Stimulated activated CD8-positive, alpha-beta memory T cell treated with anti-CD3 and anti-CD28 coated beads, Interleukin-15, amount 100 ng/mL, for 4 hours (primary cell): ENCODE measurements around the gene PTPRG.
"Not testable (repeated sequence)": the region's sequence is repeated elsewhere in the genome, so short reads cannot be mapped to it uniquely, and the experiment has no call there.

ENCODE experiments used
- DNase-seq, 2 donors: peaks; one replicate each; pipeline ENCODE4 v3.0.0-alpha.2; 2020; ENCODE audit warnings: low read depth in 2 of 2

The PTPRG gene

DNA sequence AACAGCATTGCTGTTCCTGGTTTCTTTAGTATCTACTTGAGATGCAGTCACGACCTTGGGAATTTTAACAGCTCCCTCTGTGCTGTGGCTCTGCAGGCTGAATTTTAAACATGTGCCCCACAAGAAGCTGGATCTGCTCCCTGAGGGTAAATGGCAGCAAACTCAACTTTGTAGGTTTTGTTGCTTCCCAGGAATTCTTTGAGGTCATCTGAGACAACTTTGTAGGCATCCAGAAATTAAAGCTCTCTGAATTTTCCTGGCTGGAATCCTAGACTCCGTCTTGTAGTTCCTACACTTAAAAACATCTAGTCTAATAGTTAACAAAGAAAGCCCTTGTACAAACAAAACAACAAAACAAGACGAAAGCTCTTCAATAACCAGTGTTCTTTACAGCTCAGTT is 445.7 kb downstream of the PTPRG start:
- DNase-seq = no peak

- DNase-seq = no peak
Measured at GRCh38 chr3:62010989-62011388, 449.6 kb downstream of the PTPRG start.

- no peak for DNase-seq
Measured at GRCh38 chr3:62011666-62012065, 450.3 kb downstream of the PTPRG start.

DNA sequence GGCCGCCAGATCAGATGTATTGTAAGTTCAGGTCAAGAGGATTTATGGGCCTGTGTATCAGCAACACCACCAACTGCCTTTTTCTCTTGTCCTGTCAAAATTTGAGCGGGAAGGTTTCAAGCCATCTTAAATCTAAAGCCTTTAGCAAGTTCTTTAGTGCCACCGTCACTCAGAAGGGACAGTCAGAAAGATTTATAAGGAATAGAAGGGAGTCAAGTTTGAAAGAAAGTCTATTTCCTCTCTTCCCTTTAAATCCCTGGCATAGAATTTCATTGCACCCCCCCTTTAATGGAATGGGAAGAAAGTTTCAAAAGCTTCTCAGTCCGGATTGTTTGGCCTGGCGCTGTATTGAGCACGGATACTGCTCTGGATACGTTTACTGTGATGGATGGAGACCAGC is 452.6 kb downstream of the PTPRG start:
- no peak for DNase-seq

- no peak for DNase-seq
Measured at GRCh38 chr3:62015111-62015510, 453.7 kb downstream of the PTPRG start.

DNA sequence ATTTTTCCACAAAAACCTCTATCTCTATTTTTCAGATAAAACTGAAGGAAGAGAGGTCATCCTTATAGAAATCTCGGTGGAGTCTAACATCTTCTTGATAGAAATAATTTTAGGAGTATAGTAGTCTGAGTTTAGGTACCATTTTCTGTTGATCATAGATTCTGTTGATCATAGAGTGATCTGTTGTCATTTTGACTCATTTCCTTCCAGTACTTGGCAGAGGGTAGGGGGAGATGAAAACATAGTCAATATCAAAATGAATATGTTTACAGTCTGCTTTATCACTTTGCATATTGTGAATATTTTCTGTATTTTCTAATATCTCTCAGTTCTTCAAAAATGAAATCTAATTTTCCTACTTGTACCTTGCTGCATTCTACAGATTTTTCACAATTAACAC is 458.5 kb downstream of the PTPRG start:
- no peak for DNase-seq

- DNase-seq = no peak
Measured at GRCh38 chr3:62020706-62021105, 459.3 kb downstream of the PTPRG start.

- DNase-seq = no peak
Measured at GRCh38 chr3:62022312-62022711, 460.9 kb downstream of the PTPRG start.

- no peak for DNase-seq
Measured at GRCh38 chr3:62024882-62025281, 463.5 kb downstream of the PTPRG start.

- DNase-seq = no peak
Measured at GRCh38 chr3:62025913-62026312, 464.5 kb downstream of the PTPRG start.

GRCh38 chr3:62027241-62027640 is 465.9 kb downstream of the PTPRG start:
- DNase-seq = no peak

- DNase-seq = no peak
Measured at GRCh38 chr3:62027796-62028195, 466.4 kb downstream of the PTPRG start.

GRCh38 chr3:62028236-62028635 is 466.9 kb downstream of the PTPRG start:
- DNase-seq = no peak

DNA sequence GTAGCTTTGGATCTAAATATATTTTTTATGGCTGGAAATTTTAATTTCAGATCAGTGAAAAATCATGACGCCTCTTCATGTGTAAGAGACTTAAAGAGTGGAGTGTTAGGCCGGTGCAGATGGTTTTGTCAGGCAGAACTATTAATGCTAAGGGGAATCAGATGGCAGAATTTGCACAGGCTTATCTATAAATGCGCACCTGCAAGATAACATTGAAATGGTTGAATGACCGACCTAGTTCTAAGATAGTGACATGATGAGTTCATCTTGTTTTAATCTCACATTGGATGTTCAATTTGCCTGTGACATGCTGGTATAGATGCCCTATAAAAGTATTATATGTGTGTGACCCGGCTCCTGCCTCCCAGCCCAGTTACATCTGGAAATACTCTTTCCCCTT is 471.4 kb downstream of the PTPRG start:
- no peak for DNase-seq

DNA sequence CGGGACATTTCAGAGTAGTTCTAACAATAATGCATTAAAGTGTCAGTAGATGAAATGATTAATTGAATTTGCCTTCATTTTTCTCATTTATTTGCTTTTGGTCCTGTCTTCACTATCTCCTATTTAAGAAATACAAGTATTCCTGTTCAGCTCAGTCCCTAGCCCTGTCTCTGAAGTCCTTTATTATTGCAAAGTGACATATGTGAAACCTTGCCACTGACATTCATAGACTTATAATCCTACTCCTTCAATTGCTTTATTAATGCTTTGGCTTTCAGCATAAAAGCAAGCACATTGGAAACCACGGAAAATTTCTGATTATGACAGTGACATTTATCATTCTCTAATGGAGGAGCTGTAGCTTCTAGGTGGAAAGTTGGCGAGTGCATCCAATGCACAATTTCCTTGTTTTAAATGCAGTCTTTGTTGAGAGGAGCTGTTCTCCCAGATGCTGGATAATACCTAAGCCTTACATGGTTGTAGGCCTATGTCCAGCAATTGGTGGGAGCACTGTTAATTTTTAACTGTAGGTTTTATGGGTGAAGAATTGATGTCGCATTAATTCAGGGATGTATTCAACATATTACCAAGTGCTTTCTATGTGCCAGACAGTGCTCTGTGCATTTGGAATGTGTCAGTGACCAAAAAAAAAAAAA is 474.2 kb downstream of the PTPRG start:
- DNase-seq = no peak

DNA sequence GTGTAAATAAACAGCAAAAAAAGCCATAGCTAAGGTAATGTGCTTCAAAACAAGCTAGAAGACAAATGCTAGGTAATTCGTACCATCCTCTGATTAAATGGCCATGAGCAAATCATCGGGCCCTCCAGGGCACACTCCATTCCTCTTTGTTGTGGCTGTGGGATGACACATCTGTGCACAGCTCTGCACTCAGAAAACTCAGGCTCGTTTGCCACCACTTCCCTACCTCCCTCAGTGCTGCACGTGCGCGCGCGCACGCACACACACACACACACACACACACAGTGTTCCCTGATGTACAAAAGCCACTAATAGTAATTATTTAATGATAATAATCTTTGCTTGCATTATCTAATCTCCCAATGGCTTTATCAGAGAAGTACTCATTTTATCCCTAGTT is 475.4 kb downstream of the PTPRG start:
- DNase-seq = no peak

- not testable (repeated sequence) for DNase-seq
Measured at GRCh38 chr3:62038798-62039197, 477.4 kb downstream of the PTPRG start.

DNA sequence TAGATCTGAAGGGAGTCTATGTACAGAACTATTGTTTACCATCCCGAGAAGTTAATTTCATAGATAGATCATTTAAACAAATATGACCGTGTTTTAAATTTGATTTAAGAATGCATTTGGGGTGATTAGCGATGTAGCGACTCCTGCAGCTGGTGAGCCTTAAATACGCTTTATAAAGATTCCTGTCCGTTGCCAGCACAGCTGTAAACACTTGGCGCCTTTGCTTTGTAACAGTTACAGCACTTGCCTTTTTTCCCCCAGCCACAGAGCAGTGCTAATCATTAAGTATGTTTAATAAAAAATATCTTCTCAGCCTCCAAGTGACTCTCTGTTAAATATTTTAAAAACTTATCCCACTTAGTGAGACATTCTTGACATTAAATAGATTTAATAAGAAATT is 478.2 kb downstream of the PTPRG start:
- no peak for DNase-seq

- no peak for DNase-seq
Measured at GRCh38 chr3:62041681-62042080, 480.3 kb downstream of the PTPRG start.

DNA sequence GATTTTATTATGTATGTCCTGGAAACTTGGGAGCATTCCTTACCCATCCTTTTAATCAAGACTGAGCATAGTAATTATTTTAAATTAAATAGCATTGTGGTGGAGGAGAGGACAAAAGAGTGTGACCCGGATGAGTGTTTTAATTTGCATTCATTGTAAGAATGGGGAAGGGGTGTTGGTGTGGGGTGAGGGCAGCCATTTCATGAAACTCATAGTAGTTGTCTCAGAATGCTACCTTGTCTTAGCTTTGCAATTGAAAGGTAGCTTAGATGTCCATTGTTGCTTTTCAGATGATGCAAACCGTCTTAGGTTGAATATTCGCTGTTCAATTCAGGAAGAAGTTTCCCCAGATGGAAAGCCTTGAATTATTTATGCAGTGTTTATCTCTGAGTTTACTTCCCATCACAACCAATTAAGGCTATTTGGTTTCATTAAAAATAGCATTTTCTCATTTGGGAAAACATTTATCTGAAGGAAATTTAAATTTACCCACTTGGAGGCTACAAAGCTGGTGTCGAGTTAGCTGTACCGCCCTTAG is 483.6 kb downstream of the PTPRG start:
- DNase-seq = no peak

DNA sequence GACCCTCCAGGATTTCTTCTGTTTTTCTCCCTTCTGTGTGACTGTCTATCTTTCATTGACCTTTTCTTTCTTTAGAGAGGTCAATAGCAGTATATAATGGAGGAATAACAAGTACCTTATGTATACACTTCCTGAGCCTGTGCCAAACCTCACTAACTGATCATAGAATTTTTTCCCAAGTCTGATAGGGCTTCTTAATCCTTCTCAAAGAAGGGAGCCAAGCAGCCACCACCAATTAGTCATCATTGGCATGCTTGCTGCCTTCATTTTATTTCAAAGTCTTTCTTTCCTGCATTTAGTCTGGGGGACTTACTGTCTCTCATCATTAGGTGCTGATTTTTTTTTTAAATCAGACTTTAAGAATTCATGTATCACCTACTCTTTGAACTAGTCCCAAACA is 485.0 kb downstream of the PTPRG start:
- no peak for DNase-seq

- no peak for DNase-seq
Measured at GRCh38 chr3:62048577-62048976, 487.2 kb downstream of the PTPRG start.

DNA sequence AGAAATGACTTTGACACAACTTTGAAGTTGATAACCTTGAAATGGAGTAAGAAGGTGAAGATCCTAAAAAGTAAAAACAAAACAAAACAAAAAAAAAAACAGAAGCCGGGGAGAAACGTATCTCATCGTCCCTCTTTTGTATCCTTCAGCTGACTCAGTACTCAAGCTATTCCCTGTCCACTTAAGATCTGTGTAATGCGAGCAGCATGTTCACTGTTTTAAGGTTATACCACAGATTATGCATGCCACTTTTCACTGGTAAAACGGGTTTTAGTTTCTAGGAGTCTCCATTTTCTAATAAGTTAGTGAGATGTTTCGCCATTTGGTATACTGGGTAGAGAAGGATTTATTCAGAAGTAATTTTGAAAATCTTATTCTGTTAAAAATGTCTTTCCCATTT is 487.7 kb downstream of the PTPRG start:
- no peak for DNase-seq

DNA sequence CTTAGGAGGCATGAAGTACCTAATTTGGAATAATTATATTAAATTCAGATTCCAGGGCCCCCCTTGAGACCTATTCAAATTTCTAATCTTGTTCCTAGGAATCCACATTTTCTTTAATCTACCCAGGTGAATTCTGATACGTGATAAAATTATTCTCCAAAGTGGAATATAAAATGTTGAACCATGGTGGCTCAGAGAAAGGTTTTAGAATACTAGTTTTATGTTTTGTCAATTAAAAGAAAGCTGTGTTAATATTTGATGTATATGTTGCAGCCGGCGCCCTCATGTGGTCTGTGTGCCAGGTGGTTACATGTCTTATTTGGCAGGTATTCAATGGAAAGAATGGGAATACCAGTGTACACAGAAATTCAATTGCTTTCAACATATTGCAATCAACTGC is 490.1 kb downstream of the PTPRG start:
- no peak for DNase-seq
